HL-60/S4 treated with phorbol 12-myristate 13-acetate at 8.2 ng/mL for 4 days and 3 days (cell line): ENCODE data around the gene PIEZO1.

ENCODE experiments used
- in situ Hi-C: fragments of 300-500 bp; cut with MboI; formaldehyde crosslinking; loops from 2 replicates; pipeline ENCODE4 v1.15.0; 2022; ENCODE audit warnings: low sequenced_read_pairs

The PIEZO1 gene

DNA sequence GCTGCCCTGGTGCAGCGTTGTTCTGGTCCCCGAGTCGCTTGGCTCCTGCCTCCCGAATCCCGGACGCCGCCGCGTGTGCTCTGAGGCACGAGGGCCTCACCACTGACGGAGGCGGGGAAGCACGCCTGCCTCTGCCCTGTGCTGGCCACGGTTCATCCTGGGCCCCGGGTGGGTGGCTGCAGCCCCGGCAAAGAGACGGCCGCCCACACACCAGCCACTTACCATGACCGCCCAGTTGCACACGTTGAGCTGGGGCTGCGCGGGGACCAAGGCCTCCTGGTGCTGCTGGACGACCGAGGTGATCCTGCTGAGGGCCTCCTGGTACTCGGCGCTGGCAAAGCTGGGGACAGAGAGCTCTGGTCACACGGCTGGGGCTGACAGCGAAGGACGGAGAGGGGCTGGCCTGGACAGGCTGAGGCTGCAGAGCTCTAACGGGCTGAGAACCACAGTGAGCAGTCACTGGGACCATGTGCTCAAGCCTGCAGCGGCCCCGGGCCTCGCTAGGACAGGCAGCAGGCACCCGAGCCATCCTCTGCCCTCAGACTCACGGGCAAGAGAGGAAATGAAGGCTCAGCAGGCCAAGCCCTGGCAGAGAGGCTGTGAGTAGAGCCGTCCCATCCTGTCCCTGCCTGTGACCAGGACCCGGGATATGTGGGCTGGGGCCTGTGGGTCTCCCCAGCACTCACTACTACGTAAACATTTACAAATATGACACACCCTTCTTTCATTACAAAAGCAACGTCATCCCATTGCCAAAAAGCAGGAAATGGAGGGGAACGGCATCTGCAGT, 33.0 kb upstream of the PIEZO1 start:
- in situ Hi-C loops = no loop called here

DNA sequence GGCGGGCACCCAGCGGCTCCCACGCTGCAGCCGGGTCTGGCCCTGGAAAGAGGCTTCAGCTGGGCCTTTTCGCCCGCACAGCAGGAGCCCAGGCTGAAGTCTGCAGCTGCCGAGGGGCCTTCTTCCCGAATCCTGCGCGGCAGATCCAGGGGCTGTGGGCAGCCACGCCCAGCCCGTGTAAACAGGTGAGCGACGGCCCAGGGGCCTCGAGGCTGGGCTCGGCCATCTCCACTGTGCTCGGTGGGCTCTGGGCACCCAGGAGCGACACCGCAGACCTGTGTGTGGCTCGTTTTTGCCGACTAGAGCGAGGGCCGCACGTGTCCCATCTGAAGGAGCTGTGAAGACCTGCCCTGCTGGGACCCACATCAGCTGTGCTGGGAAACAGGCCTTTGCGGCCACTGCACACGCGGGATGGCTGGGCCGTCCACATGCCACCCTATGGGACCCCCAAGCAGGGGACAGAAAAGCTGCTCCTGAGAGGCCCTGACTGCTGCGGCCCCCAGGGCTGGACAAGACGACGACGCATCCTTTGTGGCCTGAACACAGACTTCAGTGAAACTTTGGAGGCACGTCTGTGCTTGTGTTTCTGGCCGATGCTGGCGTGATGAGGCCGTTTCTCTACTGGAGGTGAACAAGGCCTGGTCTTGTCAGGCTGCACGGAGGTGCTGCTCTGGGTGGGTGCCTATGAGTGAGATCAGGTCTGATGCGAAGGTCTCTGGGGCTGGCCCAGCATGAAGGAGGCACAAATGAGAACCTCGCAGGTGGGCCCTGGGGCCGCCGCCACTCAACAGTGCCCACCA, 31.9 kb upstream of the PIEZO1 start:
- in situ Hi-C loops = no loop called here

DNA sequence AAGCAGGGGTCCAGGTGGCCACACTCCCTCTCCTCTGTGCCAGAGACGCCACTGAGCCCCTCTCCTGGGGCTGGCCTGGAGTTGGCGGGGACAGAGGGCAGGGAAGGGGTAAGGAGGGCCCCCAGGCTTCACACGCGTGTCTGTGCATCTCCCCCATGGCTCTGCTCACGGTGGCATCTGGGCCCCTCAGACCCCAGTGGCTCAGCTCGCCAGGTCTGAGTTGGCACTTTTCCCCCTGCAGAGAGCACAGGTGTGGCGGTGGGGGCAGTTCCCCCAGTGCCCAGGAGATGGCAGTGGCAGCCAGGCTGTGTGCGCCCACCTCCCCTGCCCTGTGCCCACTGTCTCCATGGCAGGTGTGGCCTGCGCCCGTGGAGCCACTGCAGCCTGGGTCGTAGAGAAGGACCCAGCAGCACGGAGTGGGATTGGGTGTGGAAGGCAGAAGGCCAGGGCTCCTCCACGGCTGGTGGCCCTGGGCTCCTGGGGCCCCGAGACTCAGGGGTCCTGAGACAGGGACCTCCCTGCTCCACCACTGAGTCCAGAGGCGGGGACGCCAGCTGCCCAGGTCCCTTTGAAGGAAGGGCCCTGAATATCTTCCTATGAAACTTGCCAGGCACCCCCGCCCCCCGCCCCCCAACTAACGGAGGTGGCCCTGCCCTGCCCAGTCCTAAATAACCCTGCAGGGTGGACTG, 31.0 kb upstream of the PIEZO1 start:
- in situ Hi-C loops = no loop called here

DNA sequence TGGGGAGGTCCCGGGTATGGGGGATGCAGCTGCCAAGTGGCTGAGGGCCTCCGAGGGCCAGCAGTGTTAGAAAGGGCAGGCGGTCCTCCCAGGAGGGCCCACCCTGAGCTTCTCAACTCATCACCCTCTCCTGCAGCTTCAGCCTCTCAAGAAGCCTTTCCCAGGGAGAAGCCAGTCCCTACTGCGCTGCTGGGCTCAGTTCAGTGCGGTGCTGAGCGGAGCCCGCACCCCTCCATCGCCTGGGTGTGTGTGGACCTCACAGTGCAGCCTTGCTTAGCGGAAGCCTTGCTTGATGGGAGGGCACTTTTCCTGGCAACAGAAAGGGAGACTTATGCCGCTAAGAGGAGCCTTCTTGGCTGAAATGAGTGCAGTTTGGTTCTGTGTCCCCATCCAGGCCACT, 30.2 kb upstream of the PIEZO1 start:
- in situ Hi-C loops = no loop called here

DNA sequence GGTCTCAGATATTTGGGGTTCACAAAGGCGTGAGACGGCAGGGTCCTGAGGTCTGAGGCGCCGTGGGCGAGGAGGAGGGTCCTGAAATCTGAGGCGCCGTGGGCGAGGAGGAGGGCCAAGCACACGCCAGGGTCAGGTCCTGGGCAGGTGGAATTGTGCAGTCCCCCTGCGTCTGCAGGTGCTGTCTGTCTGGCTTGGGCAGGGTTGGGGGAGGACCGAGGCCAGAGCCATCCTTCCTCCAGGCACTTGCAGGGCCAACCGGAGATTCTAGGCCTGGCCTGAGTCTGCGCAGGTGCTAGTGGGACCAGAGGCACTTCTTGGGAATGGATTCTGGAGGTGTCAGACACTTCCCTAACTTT, 29.1 kb upstream of the PIEZO1 start:
- in situ Hi-C loops = no loop called here

DNA sequence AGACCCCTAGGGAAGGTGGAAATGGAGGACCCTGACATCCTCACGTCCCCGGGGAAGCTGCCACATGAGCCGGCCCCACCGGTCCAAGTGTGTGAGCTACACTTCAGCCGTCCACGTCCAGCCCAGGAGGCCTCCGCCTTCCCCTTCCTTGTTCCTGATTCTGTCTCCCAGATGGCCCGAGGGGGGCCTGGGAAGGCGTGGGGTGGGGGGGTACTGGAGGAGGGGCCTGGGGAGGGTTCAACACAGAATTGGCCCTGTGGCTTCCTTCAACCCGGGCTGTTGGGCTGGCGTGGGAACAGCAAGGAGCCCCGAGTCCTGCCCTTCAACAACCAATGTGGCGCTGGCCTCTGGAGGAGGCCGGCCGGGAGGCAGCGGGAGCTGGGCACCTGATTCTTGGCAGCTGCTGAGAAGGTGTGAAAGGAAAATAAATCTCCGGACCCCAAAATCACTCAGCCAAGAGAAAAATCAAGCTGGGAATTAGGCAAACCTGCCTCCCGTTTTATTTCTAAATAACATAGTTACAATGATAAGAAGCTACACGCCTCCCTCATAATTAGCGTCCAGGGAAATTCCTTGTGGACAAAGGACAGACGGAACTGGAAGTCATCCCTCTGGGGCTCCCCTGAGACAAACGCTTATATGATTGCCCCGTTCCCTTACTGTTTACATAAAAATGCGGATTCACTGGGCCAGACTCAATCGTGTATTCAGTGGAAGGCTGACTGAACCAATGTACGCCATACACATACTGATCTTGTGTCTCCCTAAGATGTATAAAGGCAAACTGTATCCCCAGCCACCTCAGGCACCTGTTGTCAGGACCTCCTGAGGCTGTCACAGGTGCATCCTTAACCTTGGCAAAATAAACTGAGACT, 28.5 kb upstream of the PIEZO1 start:
- in situ Hi-C loops = no loop called here

DNA sequence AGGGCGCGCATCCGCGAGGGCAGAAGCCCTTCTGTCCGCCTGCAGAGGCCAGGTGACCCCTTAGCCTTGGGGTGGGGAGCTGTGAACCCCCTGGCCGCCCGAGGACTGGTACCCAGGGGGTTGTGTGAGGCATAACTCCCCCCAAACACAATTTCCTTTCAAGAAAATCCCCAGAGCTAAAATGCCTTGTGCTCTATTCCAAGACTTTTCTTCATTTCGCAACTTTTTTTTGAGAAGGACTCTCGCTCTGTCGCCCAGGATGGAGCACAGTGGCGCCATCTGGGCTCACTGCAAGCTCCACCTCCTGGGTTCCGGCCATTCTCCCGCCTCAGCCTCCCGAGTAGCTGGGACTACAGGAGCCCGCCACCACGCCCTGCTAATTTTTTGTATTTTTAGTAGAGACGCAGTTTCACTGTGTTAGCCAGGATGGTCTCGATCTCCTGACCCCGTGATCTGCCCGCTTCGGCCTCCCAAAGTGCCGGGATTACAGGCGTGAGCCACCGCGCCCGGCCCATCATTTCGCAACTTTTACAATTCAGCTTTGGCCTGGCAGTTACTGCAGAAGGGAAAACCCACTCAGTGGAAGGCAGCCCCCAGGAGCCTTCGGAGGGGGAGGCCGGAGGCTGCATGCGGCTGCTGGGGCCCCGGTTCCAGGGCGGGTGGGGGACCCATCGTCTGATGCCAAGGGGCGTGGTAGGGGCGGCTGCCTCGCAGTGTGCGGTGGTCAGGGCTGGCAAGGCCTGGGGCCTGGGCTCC, 27.7 kb upstream of the PIEZO1 start:
- in situ Hi-C loops = no loop called here

DNA sequence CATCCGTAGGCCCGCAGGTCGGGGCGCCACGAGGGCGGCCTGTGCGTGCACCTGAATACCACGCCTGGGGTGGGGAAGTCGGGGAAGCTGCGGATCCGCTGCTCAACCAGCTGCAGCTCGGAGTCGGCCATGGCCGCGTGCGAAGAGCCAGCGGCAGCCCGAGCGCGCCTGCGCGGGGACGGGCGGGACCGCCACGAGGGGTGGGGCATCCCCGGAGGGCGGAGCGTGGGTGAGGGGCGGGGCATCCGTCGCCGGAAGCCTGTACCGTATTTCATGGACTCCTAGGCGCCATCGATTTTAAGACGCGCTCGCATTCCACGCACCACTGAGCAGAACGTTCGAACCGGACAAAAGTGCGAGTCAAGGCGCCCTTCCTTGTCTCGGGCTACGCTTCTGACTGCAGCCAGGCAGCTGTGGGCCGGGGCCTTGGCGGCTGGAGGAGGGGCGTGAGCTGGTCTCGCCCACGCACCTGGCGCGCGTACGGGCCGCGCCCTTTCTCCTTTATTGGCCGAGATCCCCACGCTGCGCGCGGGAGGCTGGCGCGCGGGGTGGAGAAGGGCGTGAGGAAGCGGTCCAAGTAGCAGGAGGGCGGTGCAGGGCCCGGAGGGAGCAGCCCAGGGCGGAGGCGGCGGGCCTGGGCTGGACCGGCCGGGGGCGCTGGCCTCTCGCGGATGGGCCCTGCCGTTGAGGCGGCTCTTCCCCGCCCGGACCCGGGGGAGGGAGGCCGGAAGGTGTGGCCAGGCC, 26.9 kb upstream of the PIEZO1 start, which contains the start of gene APRT:
APRT (minus strand) TSS at position 160 of the 744 bp plus-strand sequence; CDS start at position 131, 29 bp downstream.
- in situ Hi-C loops = no loop called here

DNA sequence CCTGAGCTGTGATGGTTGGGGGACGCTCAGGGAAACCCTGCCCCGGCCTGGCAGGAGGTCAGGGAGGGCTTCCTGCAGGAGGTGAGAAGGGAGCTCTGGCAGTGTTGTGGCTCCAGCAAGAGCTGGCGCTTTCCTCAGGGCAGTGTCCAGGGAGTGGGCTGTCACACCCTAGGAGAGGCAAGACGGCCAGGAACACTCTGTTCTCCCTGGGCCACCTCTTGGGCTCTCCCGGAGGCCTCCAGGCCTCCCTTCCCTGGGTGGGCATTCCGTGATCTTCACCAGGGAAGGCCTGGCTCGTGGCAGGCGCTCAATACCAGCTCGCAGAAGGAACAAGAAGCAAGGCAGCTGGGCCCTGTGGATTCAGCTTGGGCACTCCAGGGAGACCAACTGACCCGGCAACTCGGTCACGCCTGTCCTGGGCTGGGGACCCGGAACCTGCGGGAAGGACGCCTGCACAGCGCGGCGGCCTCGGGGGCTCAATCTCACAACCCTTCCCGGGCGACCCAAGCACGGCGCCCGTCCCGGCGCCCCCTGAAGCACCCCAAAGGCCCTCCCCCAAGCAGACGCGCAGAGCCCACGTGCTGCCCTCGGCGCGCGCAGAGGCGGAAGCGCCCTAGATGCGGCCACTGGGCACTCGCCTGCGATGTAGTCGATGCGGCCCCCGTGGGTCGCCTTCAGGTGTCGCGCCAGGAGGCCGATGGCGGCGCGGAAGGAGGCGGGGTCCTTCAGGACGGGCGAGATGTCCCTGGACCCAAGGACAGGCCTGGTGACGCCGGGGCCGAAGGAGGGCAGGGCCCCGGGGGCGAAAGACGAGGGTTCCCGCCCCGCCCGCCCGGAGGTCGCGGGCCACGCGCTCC, 26.1 kb upstream of the PIEZO1 start:
- in situ Hi-C loops = no loop called here

DNA sequence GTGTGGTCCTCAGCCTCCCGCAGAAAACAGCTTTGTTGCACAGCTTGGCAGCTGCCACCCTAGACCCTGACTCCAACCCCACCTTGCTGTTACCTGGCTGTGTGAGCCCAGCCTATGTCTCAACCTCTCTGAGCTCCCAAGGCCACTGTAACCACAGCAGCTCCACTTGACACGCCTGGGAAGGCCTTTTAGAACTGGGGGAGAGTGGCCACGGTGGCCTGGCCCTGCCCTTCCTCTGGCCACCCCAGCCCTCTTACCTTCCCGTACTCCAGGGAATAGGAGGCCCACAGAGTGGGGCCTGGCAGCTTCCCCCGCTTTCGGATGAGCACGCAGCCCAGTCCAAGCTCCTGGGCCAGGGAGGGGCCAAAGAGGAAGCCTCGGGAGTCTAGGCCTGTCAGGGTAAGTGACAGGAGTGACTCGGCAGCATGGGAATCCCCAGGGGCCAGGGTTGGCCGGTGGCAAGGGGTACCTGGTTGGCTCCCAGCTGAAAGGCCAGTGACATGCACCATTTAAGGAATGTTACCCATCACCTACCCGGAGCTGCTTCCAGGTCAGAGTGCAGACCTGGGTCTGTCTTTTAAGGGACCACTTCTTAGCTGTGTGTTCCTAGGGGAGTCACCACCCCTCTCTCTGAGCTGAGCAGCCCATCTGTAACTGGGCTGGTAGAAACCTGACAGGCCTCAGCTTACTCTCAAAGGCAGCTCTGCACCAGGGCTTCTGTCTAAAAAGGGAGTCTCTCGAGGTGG, 25.3 kb upstream of the PIEZO1 start:
- in situ Hi-C loops = no loop called here

DNA sequence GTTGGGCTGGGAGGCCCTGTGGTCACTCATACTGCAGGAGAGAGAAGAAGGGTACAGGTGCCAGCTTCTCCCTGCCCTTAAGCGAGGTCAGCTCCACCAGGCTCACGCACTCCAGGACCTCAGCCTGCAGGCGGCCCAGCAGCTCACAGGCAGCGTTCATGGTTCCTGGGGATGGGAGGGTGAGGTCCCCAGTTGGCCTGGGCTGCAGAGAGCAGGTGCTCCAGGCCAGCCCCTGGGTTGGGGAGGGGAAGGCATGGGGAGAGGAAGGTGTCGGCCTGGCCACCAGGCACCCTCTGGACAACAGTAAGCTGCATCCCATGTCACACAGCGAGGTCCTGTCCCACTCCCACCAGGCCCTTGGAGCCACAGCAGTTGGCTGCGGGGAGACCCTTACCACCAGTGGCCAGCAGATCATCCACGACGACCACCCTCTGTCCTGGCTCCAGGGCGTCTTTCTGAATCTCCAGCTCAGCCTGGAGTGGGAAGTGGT, 24.7 kb upstream of the PIEZO1 start:
- in situ Hi-C loops = no loop called here

DNA sequence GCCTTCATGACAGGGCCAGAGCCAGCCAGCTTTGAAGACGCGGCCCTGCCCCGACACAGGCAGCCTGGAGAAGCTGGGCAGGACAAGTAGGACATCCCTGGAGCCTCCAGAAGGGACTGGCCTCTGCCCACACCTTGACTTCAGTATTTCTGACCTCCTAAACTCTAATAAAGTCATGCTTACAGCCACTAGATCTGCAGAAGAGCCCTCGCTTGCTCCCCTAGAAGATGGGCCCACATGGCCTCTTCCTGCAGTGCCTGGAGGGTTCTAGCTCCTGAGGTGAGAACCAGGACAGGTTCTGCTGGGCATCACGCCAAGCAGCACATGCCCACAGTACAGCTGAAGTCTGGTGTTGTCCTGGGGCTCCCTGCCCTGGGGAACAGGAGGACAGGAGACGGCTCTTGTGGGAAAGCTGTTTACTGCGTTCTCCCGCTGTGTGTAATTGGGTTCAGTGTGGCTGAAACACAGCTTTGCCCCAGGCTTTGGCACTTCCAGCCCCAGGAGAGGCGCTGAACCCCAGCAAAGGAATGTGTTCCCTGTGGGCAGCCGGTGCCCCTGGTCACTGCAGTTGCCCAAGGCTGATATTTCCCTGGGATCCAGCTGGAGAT, 24.2 kb upstream of the PIEZO1 start:
- in situ Hi-C loops = no loop called here

DNA sequence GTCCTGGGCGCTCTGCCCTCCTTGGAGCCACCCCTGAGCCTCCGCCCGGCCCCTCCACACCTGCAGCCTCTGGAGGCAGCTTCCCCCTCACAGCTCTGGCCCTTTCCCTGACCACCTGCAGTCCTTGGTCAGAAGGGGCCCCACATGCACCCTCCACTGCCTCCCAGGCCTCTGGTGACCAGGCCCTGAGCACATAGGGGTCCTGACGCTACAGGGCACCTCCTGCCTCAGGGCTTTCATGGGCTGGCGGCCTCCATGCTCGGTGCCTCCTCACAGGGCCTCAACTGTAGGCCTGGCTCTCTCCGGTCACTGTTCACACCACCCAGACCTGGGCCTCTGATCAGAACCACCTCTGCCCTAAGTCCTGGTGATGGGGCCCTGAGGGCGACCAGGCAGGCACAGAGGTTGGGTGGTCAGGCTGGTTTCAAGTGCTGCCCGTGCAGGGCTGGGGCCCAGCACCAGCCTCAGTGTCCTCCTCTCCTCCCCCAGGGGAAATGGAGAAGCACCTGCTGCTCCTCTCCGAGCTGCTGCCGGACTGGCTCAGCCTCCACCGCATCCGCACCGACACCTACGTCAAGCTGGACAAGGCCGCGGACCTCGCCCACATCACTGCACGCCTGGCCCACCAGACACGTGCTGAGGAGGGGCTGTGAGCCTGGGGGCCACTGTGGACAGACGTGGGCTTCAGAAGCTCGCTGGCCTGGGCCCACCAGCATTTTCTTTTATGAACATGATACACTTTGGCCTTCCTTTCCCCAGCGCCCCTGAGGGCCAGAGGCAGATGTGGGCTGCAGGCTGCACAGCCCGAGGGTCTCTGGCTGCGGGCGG, 22.8 kb upstream of the PIEZO1 start:
- in situ Hi-C loops = no loop called here

DNA sequence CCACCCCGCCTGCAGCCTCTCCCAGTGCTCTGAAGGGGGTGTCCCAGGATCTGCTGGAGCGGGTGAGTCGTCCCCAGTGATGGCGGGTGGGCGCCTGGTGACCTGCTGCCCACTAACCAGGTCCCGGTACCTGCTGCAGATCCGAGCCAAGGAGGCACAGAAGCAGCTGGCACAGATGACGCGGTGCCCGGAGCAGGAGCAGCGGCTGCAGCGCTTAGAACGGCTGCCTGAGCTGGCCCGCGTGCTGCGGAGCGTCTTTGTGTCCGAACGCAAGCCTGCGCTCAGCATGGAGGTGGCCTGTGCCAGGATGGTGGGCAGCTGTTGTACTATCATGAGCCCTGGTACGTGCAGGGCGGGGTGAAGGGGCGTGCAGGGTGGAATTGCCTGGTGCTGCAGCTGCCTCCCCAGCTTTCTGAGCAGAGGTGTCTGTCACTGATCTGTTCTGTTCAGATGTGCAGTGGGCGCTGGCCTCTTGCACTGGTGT, 22.2 kb upstream of the PIEZO1 start:
- in situ Hi-C loops = no loop called here

DNA sequence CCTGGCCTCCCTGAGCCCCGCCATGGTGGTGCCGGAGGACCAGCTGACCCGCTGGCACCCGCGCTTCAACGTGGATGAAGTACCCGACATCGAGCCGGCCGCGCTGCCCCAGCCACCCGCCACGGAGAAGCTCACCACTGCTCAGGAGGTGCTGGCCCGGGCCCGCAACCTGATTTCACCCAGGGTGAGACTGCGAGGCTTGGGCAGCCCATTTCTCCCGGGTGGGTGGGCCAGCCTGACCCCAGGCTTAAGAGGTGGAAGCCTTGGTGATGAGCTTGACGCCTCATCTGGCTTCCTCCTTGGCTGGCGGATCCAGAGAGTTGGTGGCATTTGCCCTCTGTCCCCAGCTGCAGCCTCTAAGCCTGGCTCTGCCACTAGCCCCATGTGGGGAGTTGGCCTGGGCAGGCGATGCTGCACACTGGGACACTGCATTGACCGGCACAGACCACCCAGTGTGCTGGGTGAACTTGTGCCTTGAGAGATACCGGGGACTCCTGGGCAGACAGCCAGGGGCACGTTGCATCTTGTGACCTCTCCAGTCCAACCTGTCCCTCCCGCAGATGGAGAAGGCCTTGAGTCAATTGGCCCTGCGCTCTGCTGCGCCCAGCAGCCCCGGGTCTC, 21.6 kb upstream of the PIEZO1 start:
- in situ Hi-C loops = no loop called here
